OCI-LY3 (cell line): ENCODE data around the gene PIGT.
A peak's percentile ranks its signal among the peaks of the same experiment; 100 is the strongest.

ENCODE experiments used
- H2AFZ ChIP-seq: fragments of 200-600, 300-600 bp; shearing (Covaris generic); 2 replicates; pipeline ENCODE4 v1.6.0; 2014; ENCODE audit warnings: antibody characterized with exemption, low read depth, low read length
- H3K27ac ChIP-seq: fragments of 200-600, 300-600 bp; sonication (generic); 2 replicates; pipeline ENCODE4 v1.5.1; 2014; ENCODE audit warnings: mild to moderate bottlenecking, low read length, moderate library complexity, mixed read lengths
- H3K27me3 ChIP-seq: fragments of 200-600, 300-600 bp; sonication (generic); 2 replicates; pipeline ENCODE4 v1.6.1; 2014; ENCODE audit warnings: low read depth, low read length, mixed read lengths
- H3K36me3 ChIP-seq: fragments of 200-600, 300-600 bp; sonication (generic); replicated peaks from 2 replicates; pipeline ENCODE3; 2014; ENCODE audit warnings: low read depth, low read length, mixed read lengths
- H3K4me1 ChIP-seq: fragments of 300-600, 200-600 bp; sonication (generic); 2 replicates; pipeline ENCODE4 v1.6.1; 2014; ENCODE audit warnings: low read length, mixed read lengths
- H3K4me2 ChIP-seq: fragments of 200-600, 300-600 bp; sonication (generic); 2 replicates; pipeline ENCODE4 v1.6.1; 2014; ENCODE audit warnings: low read length, mixed read lengths
- H3K4me3 ChIP-seq: fragments of 300-600, 200-600 bp; sonication (generic); 2 replicates; pipeline ENCODE4 v1.5.1; 2014; ENCODE audit warnings: antibody characterized with exemption, mild to moderate bottlenecking, low read length, moderate library complexity
- H3K79me2 ChIP-seq: fragments of 300-600, 200-600 bp; shearing (Covaris generic); 2 replicates; pipeline ENCODE4 v1.6.1; 2014; ENCODE audit warnings: mild to moderate bottlenecking, low read length, mixed read lengths
- H3K9ac ChIP-seq: fragments of 300-600, 200-600 bp; shearing (Covaris generic); 2 replicates; pipeline ENCODE4 v1.6.0; 2014; ENCODE audit warnings: mild to moderate bottlenecking, low read length, moderate library complexity
- H3K9me3 ChIP-seq: fragments of 200-600, 300-600 bp; shearing (Covaris generic); 2 replicates; pipeline ENCODE4 v1.6.1; 2014; ENCODE audit warnings: low read length, mixed read lengths; ENCODE audit not compliant: insufficient read depth
- H4K20me1 ChIP-seq: fragments of 200-600, 300-600 bp; sonication (generic); 2 replicates; pipeline ENCODE4 v1.6.1; 2016; ENCODE audit warnings: low read length, mixed read lengths; ENCODE audit not compliant: insufficient read depth
- CTCF ChIP-seq: fragments of 200-600, 300-600 bp; sonication (generic); IDR thresholded peaks from 2 replicates; pipeline ENCODE4 v1.5.1; 2014; ENCODE audit warnings: antibody characterized with exemption, low read length, low read depth
- EZH2phosphoT487 ChIP-seq: fragments of 200-600 bp; shearing (Covaris generic); IDR thresholded peaks from 2 replicates; pipeline ENCODE4 v1.6.1; 2018; ENCODE audit warnings: antibody characterized with exemption, mixed run types, low read depth

Gene PIGT

GRCh38 chr20:45406260-45407066 lies 9.5 kb upstream of the PIGT start:
- H3K9ac ChIP-seq, result peak overlapping the region; percentile 67
- peaks cover 27% of the 10 kb centered on the region; the same call in 1 of the 2 replicates for H3K27me3 ChIP-seq
- peak overlapping the region; percentile 95 for H2AFZ ChIP-seq
- H3K4me3 ChIP-seq, result peak overlapping the region; percentile 86
- H3K4me2 ChIP-seq, result peak overlapping the region; percentile 86
- no peak overlapping the region for H3K27ac ChIP-seq
- peaks cover 8% of the 10 kb centered on the region for H3K36me3 ChIP-seq
- H4K20me1 ChIP-seq, result no peaks in the 10 kb centered on the region
- peaks cover 5% of the 10 kb centered on the region; the same call in 1 of the 2 replicates for H3K4me1 ChIP-seq
- H3K79me2 ChIP-seq, result no peaks in the 10 kb centered on the region
- TF ChIP-seq EZH2phosphoT487, result no peak
- TF ChIP-seq CTCF, result peak; percentile 31
- peaks cover 6% of the 10 kb centered on the region; the same call in 1 of the 2 replicates for H3K9me3 ChIP-seq

GRCh38 chr20:45407067-45407745 lies 8.7 kb upstream of the PIGT start:
- TF ChIP-seq CTCF (no peak), EZH2phosphoT487 (no peak)
- peak overlapping the region; percentile 86 for H3K4me2 ChIP-seq
- peaks cover 2% of the 10 kb centered on the region for H3K36me3 ChIP-seq
- H4K20me1 ChIP-seq, result no peaks in the 10 kb centered on the region
- H3K9ac ChIP-seq, result peak overlapping the region; percentile 67
- H3K4me3 ChIP-seq, result peak overlapping the region; percentile 86
- H3K27me3 ChIP-seq, result peaks cover 27% of the 10 kb centered on the region; the same call in 1 of the 2 replicates
- no peaks in the 10 kb centered on the region for H3K79me2 ChIP-seq
- H3K27ac ChIP-seq, result no peak overlapping the region
- peak overlapping the region; percentile 95; the same call in 1 of the 2 replicates for H2AFZ ChIP-seq
- no peaks in the 10 kb centered on the region for H3K9me3 ChIP-seq
- H3K4me1 ChIP-seq, result peaks cover 5% of the 10 kb centered on the region; the same call in 1 of the 2 replicates

GRCh38 chr20:45407783-45408645 lies 7.9 kb upstream of the PIGT start, which contains the start of gene DBNDD2:
DBNDD2 (plus strand) TSS chr20:45408289; CDS start chr20:45408468, 179 bp downstream.
- H3K9ac ChIP-seq, result no peak within 1 kb of the TSS
- H3K9me3 ChIP-seq, result no peaks in the 10 kb centered on the region
- no peaks in the 10 kb centered on the region for H4K20me1 ChIP-seq
- peaks cover 27% of the 10 kb centered on the region; the same call in 1 of the 2 replicates for H3K27me3 ChIP-seq
- no peak for TF ChIP-seq CTCF
- no peak for TF ChIP-seq EZH2phosphoT487
- no peaks in the 10 kb centered on the region for H3K36me3 ChIP-seq
- no peak within 1 kb of the TSS for H3K4me2 ChIP-seq
- peaks cover 5% of the 10 kb centered on the region; the same call in 1 of the 2 replicates for H3K4me1 ChIP-seq
- no peaks in the 10 kb centered on the region for H3K79me2 ChIP-seq
- H3K27ac ChIP-seq, result no peak within 1 kb of the TSS
- no peak within 1 kb of the TSS for H2AFZ ChIP-seq
- no peak within 1 kb of the TSS for H3K4me3 ChIP-seq
